ENCODE data around the gene KIF15.

GRCh38 chr3:44832032-44832431 is 70.4 kb downstream of the KIF15 start:
- TF ChIP-seq POLR2A (IDR thresholded peaks at IDR 0.05), result no peak
- TF ChIP-seq CTCF (IDR thresholded peaks at IDR 0.05), result no peak
- TF ChIP-seq POLR2AphosphoS5 (IDR thresholded peaks at IDR 0.05), result no peak
- TF ChIP-seq EP300 (IDR thresholded peaks at IDR 0.05; ENCODE audit: low read depth), result no peak
